Measurements from ENCODE around the gene DBH. TPM values are rescaled to one million over a fixed set of nuclear protein-coding genes. Genes with fewer than 3 reads are reported as not detected.
A peak's percentile ranks its signal among the peaks of the same experiment; 100 is the strongest.

Gene DBH
- total and polyA plus RNA-seq, 8 donors, result 0.08 to 0.09 TPM; not detected in 6

- Histone ChIP-seq H3K36me3 (no peaks in the 10 kb centered on the region), H3K27me3 (no peaks in the 10 kb centered on the region)
- no peak for FAIRE-seq
Observed at GRCh38 chr9:133629221-133630110, 6.7 kb upstream of the DBH start.

GRCh38 chr9:133631111-133631510 is 5.1 kb upstream of the DBH start:
- ATAC-seq (no peak), FAIRE-seq (no peak), DNase-seq (peak in 1 of 6 donors; percentile 26)
- intact Hi-C loops (cut with DNase I), result no loop called here
- TF ChIP-seq CTCF (IDR thresholded peaks at IDR 0.05), result no peak
- 83 to 90% methylated on average over 12 of the region's 12 CpGs for WGBS, 2 donors
- Histone ChIP-seq H3K27ac (no peak overlapping the region), H3K36me3 (no peaks in the 10 kb centered on the region), H3K4me3 (no peak overlapping the region), H3K9me3 (no peaks in the 10 kb centered on the region), H3K4me1 (no peaks in the 10 kb centered on the region), H3K27me3 (no peaks in the 10 kb centered on the region)

More at GRCh38 chr9:133629221-133630110, 6.7 kb upstream of the DBH start:
- Histone ChIP-seq H3K27ac (no peak overlapping the region), H3K4me3 (no peak overlapping the region), H3K4me1 (no peaks in the 10 kb centered on the region), H3K9me3 (no peaks in the 10 kb centered on the region)
- no peak for ATAC-seq
- TF ChIP-seq CTCF (IDR thresholded peaks at IDR 0.05), result no peak
- intact Hi-C loops (cut with DNase I), result no loop called here
- DNase-seq, result peak in 1 of 6 donors; percentile 61
- 77 to 82% methylated on average over 23 of the region's 23 CpGs for WGBS, 2 donors

GRCh38 chr9:133632806-133633680 is 3.1 kb upstream of the DBH start:
- no peak for FAIRE-seq
- no peak for ATAC-seq
- no peaks in the 10 kb centered on the region for H3K4me1 ChIP-seq
- 40 to 48% methylated on average over 26 to 27 of the region's 27 CpGs for WGBS, 2 donors
- intact Hi-C loops (cut with DNase I), result no loop called here
- H3K4me3 ChIP-seq, result no peak overlapping the region
- H3K36me3 ChIP-seq, result no peaks in the 10 kb centered on the region
- H3K27me3 ChIP-seq, result no peaks in the 10 kb centered on the region
- no peak overlapping the region for H3K27ac ChIP-seq
- H3K9me3 ChIP-seq, result no peaks in the 10 kb centered on the region
- peak in 1 of 6 donors; percentile 33 for DNase-seq
- TF ChIP-seq CTCF (IDR thresholded peaks at IDR 0.05), result no peak

- Histone ChIP-seq H3K27ac (no peak overlapping the region), H3K36me3 (no peaks in the 10 kb centered on the region), H3K4me1 (no peaks in the 10 kb centered on the region), H3K27me3 (no peaks in the 10 kb centered on the region), H3K4me3 (no peak overlapping the region), H3K9me3 (no peaks in the 10 kb centered on the region)
- intact Hi-C loops (cut with DNase I), result no loop called here
- ATAC-seq (no peak), FAIRE-seq (no peak), DNase-seq (peak in 1 of 6 donors; percentile 42)
- no peak for TF ChIP-seq CTCF (IDR thresholded peaks at IDR 0.05)
- WGBS, 2 donors, result 49 to 56% methylated on average over 8 of the region's 8 CpGs
Observed at GRCh38 chr9:133633681-133634080, 2.5 kb upstream of the DBH start.
